ENCODE results near the gene TTC14.
"Not testable (repeated sequence)": the region's sequence is repeated elsewhere in the genome, so short reads cannot be mapped to it uniquely, and the experiment has no call there.

DNA sequence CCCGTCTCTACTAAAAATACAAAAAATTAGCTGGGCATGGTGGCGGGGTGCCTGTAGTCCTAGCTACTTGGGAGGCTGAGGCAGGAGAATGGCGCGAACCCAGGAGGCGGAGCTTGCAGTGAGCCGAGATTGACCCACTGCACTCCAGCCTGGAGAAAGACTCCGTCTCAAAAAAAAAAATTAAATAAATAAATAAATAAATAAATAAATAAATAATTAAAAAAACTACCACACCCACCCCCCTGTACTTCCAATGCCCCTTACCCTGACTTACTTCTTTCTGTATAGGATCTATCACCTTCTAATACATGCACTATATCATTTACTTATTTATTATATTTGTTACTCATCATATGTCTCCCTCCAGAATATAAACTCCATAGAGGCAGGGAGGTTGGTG is 8.3 kb upstream of the TTC14 start:
- not testable (repeated sequence) for TF ChIP-seq POLR2A, TAF1, POLR2AphosphoS5, SPI1 (IDR thresholded peaks at IDR 0.05; ENCODE audit: low read depth, low read length)
